Skeletal muscle cell (primary cell): Measurements from ENCODE around the gene NCAM1.
"Not testable (repeated sequence)": the region's sequence is repeated elsewhere in the genome, so short reads cannot be mapped to it uniquely, and the experiment has no call there.

ENCODE experiments used
- DNase-seq: peaks from one replicate; pipeline ENCODE4 v3.0.0-alpha.2; 2010; ENCODE audit warnings: low read depth
- H3K4me3 ChIP-seq: 2 replicates; pipeline ENCODE4 v1.5.1; 2011; ENCODE audit warnings: low read depth, mild to moderate bottlenecking, control low read depth, low read length, moderate library complexity

Gene NCAM1

DNA sequence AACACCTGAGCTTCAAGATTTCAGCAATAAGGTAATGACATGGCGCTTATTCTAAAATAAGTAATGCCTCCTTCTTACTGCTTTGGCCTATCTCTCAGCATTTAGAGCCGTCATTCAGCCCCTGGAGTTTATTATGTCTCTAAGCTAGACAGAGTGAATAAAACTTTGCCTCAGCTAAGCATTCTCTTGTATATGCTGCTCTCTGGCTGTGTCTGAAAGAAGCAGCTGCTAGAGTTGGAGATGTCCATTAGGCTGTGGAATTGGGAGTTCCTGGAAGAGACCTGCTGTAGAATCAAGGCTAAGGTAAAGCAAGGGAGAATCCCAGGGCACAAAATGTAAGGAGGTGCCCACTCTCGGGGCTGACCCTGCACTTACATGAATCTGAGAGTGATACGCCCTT lies 317.7 kb downstream of the NCAM1 start:
- no peak for DNase-seq
- H3K4me3 ChIP-seq, result no peak overlapping the region

GRCh38 chr11:113279591-113279990 lies 318.4 kb downstream of the NCAM1 start:
- DNase-seq, result no peak
- H3K4me3 ChIP-seq, result no peak overlapping the region

- DNase-seq, result no peak
- H3K4me3 ChIP-seq, result no peak overlapping the region
These were observed 320.0 kb downstream of the NCAM1 start for GRCh38 chr11:113281052-113281725.

- no peak overlapping the region for H3K4me3 ChIP-seq
- DNase-seq, result no peak
These were observed 321.7 kb downstream of the NCAM1 start for GRCh38 chr11:113282898-113283437.

DNA sequence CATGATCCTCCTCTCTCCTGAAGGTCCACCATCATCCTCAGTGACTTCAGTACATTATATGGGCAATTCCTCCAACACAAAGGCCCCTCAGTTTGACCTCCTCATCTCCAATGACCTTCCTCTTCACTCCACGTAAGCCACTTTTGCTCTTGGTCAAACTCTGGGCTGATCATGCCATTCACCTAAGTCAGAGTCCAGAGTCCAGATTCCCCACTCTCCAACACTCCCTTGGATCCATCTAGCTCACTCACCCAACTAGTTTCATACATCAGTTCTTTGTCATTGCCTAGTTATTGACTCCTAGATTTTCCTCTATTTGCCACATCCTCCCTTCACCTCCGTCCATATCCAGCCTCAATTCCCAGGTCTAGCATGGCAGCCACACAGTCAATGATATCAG lies 322.7 kb downstream of the NCAM1 start:
- H3K4me3 ChIP-seq, result no peak overlapping the region
- no peak for DNase-seq

DNA sequence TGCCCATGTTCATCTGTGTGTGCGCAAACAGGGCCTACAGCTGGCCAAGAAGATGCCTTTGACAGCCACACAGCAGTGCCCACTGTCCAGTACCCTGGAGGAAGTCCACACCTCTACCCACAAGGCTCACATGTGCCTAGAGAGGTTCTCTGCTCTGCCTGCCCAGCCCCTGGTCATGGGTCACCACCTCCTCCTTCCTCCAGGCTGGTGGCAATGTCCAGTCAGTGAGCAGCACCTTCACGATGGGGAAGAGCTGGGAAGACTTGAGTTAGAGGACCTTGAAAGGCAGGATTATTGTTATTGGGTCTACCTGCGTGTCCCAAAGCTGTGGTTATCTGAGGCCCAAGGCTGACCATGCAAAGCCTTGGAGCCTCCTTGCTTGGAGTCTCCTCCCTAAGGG lies 324.8 kb downstream of the NCAM1 start:
- no peak overlapping the region for H3K4me3 ChIP-seq
- no peak for DNase-seq

DNA sequence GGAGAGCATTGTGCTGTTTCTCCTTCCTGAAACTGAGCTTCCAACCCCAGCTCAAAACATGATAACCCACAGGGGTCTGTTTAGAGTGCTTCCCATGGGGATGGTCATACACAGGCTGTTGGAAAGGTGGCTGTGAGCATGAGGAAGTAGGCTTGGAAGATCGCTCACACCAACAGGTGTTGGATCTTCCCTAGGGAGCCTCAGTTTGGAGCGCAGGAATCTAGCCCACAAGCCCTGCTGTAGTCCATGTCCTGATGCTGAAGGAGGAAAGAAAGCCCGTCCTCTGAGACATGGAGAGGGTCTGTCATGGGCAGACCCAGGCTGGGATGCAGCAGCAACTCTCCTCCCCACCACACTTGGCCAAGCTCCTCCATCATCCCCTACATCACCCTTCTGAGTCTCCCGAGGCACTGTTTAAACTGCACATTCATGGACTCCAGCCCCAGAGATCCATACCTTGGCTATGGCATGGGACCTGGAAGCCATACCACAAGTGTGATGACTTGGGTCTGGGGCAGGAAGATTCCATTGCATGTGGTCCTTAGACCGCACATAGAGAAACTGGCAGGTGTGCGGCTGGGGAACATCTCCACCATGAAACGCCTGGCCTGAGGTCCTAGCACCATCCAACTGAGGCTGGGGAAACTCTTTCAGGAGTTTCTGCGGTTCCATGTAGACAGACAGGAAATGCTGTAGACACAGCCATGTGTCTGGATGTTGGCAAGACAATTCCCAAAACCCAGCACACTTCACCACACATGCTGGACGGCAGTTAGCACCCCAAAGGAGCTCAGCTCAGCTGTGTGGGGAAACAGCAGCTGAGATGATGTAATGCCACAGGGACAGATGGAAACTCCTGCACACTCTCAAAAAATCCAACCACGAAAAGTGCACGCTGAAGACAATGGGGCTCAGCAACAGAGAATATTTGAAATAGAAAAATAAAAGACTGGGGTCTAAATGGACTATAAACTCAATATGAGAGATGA lies 325.6 kb downstream of the NCAM1 start:
- peak; percentile 71 for DNase-seq

DNA sequence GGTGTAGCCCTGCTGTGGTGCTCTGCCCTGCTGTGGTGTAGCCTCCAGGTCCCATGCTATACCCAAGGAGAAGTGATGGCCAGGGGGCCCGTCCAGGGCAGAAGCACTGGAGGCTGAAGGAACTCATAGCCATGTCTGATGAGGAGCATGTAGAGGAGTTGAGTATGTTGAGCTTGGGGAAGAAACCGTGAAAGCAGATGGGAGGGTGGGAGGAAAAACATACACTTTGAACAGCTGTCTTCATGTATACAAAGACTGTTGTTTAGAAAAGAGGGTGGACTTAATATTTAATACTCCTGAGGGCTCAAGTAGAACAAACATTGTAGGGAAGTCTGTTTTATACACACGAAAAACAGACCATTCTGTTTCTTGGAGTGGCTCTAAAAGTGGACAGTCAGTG lies 326.6 kb downstream of the NCAM1 start:
- no peak overlapping the region for H3K4me3 ChIP-seq
- no peak for DNase-seq

More for the DNA sequence above, 325.6 kb downstream of the NCAM1 start:
- H3K4me3 ChIP-seq, result no peak overlapping the region

DNA sequence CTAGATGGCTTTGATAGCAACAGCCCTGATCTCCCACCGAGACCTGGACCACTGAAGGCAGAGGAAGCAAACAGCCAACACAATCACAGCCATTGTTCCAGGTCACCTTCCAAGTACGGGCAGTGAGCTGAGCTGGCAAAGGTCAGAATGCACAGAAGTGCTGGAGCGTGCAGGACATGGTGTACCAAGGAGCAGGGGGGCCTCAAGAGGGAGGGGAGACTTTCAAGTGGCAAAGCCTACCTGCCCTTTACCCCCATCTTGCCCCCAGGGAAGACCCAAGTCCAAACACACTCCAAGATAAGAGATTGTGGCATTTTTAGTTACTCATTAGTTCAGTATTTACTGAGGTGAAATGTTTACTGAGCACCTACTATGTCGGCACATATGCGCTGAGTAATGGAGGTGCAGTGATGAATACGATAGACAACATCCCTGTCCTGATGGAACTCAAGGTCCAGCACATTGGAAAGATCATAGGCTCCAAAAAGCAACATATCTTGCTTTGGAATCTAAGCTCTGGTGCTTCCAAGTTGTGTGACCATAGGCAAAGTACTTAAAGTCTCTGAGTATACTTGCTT lies 327.2 kb downstream of the NCAM1 start:
- no peak for DNase-seq
- H3K4me3 ChIP-seq, result no peak overlapping the region

GRCh38 chr11:113289431-113290187 lies 328.4 kb downstream of the NCAM1 start:
- no peak for DNase-seq
- no peak overlapping the region for H3K4me3 ChIP-seq

GRCh38 chr11:113293936-113294335 lies 332.7 kb downstream of the NCAM1 start:
- no peak for DNase-seq
- H3K4me3 ChIP-seq, result no peak overlapping the region

- no peak overlapping the region for H3K4me3 ChIP-seq
- no peak for DNase-seq
These were observed 334.8 kb downstream of the NCAM1 start for GRCh38 chr11:113295993-113296392.

DNA sequence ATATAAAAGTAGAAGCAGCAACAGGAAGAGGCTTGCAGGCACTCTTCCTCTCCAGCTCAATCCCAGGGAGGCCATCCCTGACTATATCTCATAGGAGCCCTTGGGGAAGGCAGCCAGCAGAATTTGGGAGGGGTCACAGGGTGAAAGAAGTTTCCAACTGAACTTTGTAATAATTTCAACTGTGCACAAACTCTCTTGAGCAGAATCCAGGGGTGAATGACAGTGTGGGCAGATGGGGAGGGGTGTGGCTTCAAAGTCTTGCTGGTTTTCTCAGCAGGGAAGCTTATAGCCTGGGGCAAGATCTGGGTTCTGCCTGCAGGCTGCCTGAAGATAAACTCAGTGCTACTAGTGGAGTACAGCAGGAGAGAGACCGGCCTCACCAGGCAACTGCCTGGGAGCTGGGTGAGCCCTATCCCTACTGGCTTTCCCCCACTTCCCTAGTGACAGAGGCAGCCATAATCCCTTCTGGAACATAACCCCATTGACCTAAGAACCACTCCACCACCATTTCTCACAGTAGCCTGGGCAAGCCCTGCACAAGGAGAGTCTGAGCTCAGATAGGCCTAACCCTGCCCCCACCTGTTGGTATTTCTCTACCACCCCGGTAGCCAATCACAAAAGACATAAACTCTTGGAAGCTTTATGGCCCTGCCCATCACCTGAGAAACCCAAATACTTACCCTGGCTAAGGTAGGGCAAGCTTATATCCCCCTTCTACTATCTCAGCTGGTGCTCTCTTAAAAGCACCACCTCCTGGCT lies 335.4 kb downstream of the NCAM1 start:
- no peak overlapping the region for H3K4me3 ChIP-seq
- no peak for DNase-seq

DNA sequence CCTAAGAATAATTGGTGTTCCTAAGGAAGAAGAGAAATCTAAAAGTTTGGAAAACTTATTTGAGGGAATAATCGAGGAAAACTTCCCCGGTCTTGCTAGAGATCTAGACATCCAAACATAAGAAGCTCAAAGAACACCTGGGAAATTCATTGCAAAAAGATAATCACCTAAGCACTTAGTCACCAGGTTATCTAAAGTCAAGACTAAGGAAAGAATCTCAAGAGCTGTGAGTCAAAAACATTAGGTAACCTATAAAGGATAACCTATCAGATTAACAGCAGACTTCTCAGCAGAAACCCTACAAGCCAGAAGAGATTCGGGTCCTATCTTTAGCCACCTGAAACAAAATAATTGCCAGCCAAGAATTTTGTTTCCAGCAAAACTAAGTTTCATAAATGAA lies 337.3 kb downstream of the NCAM1 start:
- DNase-seq, result not testable (repeated sequence)

GRCh38 chr11:113304916-113305315 lies 343.7 kb downstream of the NCAM1 start:
- H3K4me3 ChIP-seq, result no peak overlapping the region
- no peak for DNase-seq

More for the DNA sequence above, 337.3 kb downstream of the NCAM1 start:
- H3K4me3 ChIP-seq, result not testable (repeated sequence)

- no peak for DNase-seq
- no peak overlapping the region for H3K4me3 ChIP-seq
These were observed 344.5 kb downstream of the NCAM1 start for GRCh38 chr11:113305440-113306336.

DNA sequence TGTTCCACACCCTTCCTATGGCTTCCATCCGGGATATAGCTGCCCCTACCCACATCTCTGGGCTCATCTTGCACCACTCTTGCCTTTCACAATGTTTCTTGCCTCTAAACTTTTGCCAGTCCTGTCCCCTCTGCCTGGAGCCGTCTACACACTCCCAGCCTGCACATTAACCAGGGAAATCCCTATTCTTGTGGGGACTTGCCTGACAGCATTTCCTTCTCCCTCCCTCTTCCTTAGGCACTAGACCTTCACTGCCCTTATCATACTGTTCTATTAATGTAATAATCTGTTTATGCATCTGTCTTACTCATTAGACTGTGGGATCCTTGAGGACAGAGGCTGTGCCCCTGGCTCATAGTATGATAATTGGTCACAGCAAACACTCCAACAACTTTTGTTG lies 347.4 kb downstream of the NCAM1 start:
- DNase-seq, result no peak

DNA sequence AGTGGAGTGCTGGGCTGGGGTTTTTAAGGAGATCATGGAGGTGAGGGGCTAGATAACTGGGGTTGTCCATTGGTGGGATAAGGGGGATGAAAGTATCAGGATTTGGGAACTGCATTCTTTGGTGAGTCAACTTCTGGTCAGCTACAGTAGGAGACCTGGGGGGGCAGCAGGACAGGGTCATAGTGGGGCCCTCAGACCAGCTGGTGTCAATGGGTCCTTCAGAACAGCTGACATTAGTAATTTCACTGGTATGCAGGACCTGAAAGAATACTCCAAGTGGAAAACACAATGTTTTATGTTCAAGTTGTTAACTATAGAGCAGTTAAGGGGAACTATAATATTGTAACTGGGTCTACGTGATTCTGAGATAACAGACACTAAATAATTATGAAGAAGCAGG lies 350.3 kb downstream of the NCAM1 start:
- no peak overlapping the region for H3K4me3 ChIP-seq
- peak; percentile 14 for DNase-seq

More for the DNA sequence above, 347.4 kb downstream of the NCAM1 start:
- H3K4me3 ChIP-seq, result no peak overlapping the region
